Aorta (tissue), 5 donors: Measurements from ENCODE around the gene MPDU1. TPM values are rescaled to one million over a fixed set of nuclear protein-coding genes. Genes with fewer than 3 reads are reported as not detected.

Experiments
- ATAC-seq: fragments of 200-7000 bp; cut with Tn5 transposase; one replicate; pipeline ENCODE4 v1.9.1; 2022; ENCODE audit warnings: moderate library complexity; ENCODE audit not compliant: low FRiP score
- DNase-seq, 2 donors: peaks; one replicate each; pipeline ENCODE4 v3.0.0-alpha.2; 2020
- H3K27ac ChIP-seq, 2 donors: one replicate each; pipeline ENCODE4 v1.5.1; 2013; ENCODE audit warnings: low read length in 2 of 2, mild to moderate bottlenecking in 2 of 2, moderate library complexity in 2 of 2, control low read depth in 1 of 2, inconsistent platforms in 1 of 2, low read depth in 1 of 2
- H3K27me3 ChIP-seq, 2 donors: one replicate each; pipeline ENCODE4 v1.6.1; 2013; ENCODE audit warnings: control low read depth in 1 of 2, low read length in 1 of 2, mild to moderate bottlenecking in 1 of 2, moderate library complexity in 1 of 2; ENCODE audit not compliant: insufficient read depth in 2 of 2, control insufficient read depth in 1 of 2
- H3K36me3 ChIP-seq, 2 donors: one replicate each; pipeline ENCODE4 v1.6.1; 2013; ENCODE audit warnings: control low read depth in 1 of 2, low read length in 1 of 2, mild to moderate bottlenecking in 1 of 2; ENCODE audit not compliant: insufficient read depth in 2 of 2, control insufficient read depth in 1 of 2
- H3K4me1 ChIP-seq, 2 donors: one replicate each; pipeline ENCODE4 v1.6.1; 2013; ENCODE audit warnings: low read length in 2 of 2, control low read depth in 1 of 2, mild to moderate bottlenecking in 1 of 2, moderate library complexity in 1 of 2; ENCODE audit not compliant: insufficient read depth in 2 of 2, control insufficient read depth in 1 of 2
- H3K4me3 ChIP-seq, 2 donors: one replicate each; pipeline ENCODE4 v1.5.1; 2013; ENCODE audit warnings: low read length in 2 of 2, control low read depth in 1 of 2, mild to moderate bottlenecking in 1 of 2
- H3K9me3 ChIP-seq: one replicate; pipeline ENCODE4 v1.6.1; 2013; ENCODE audit warnings: mild to moderate bottlenecking, low read length; ENCODE audit not compliant: control insufficient read depth
- WGBS, 2 donors: extraction: QIAGEN DNeasy Blood & Tissue Kit; methylation state at CpG; one replicate each; pipeline ENCODE4 v1.1.7; 2013; 5-methylcytosine and 5-hydroxymethylcytosine counted together
- intact Hi-C, 2 donors: fragments of 100-400 bp; cut with DNase I; formaldehyde crosslinking; loops; one replicate each; pipeline versions ENCODE4 v1.14.2 to v1.15.0; 2022
- polyA plus RNA-seq, 2 donors: library from polyadenylated mRNA; stranded (reverse); fragments of 200-250 nt; gene quantifications; one replicate each; pipeline ENCODE4 v1.2.3, GENCODE V29; 2013
- total RNA-seq, 2 donors: library from RNA; stranded (reverse); fragmentation: NEBNext Ultra II Directional; extraction: Animal tissue kit (Norgen Biotek cat#: 25700); gene quantifications; one replicate each; pipeline ENCODE4 v1.2.1, GENCODE V29; 2021
- donor health status: healthy with polysubstance abuse.
- donor health status: Bipolar disorder and iron deficiency.
- donor health status: DM: no; HTN: no; CAD: no.
- donor health status: DM: no; HTN: no; CAD: no.
- donor health status: DM: yes; HTN: yes; CAD: no.

The MPDU1 gene
- total and polyA plus RNA-seq, 4 donors, result 12.0 to 24.7 (median 21.1) TPM

DNA sequence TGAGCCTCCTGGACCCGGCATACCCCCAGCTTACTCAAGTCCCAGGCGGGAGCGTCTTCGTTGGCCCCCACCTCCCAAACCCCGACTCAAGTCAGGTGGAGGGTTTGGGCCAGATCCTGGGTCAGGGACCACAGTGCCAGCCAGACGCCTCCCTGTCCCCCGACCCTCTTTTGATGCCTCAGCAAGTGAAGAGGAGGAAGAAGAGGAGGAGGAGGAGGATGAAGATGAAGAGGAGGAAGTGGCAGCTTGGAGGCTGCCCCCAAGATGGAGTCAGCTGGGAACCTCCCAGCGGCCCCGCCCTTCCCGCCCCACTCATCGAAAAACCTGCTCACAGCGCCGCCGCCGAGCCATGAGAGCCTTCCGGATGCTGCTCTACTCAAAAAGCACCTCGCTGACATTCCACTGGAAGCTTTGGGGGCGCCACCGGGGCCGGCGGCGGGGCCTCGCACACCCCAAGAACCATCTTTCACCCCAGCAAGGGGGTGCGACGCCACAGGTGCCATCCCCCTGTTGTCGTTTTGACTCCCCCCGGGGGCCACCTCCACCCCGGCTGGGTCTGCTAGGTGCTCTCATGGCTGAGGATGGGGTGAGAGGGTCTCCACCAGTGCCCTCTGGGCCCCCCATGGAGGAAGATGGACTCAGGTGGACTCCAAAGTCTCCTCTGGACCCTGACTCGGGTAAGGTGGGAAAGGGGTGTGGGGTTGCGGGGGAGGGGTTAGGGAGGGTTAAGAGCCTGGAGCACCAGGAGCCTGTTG lies 20.4 kb upstream of the MPDU1 start:
- H3K27me3 ChIP-seq, result no peaks in the 10 kb centered on the region
- ATAC-seq, result no peak
- DNase-seq, result no peak
- H3K4me3 ChIP-seq, result no peak overlapping the region
- intact Hi-C loops, result loop anchor here in 1 of 2 donors (10.0 kb wide), 1 partner anchor 208 kb away; the partner anchor contains the start of genes KCTD11 and TMEM95
- no peaks in the 10 kb centered on the region for H3K9me3 ChIP-seq
- H3K36me3 ChIP-seq, result peaks cover 0 to 6% of the 10 kb centered on the region in 2 donors
- H3K4me1 ChIP-seq, result no peaks in the 10 kb centered on the region
- H3K27ac ChIP-seq, result no peak overlapping the region
- 88 to 91% methylated on average over 30 of the region's 30 CpGs for WGBS, 2 donors

DNA sequence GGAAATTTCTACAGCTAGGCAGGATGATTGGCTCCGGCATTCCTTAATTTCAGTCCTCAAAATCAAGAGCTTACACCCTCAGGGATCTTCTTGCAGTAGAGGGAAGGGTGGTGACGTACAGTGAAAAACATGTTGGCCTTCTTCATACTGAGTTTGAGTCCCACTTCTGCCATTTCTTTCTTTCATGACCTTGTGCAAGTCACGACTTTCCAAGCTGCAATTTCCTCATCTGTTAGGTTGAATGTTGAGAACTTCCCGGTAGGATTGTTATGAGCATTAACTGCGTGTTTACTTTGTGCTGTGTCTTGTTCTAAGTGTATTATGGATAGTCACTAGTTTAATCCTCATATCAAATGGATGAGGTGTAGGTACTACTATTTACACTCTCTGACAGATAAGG lies 14.1 kb upstream of the MPDU1 start:
- no peaks in the 10 kb centered on the region for H3K27me3 ChIP-seq
- no peaks in the 10 kb centered on the region for H3K9me3 ChIP-seq
- peaks cover 0 to 9% of the 10 kb centered on the region in 2 donors for H3K36me3 ChIP-seq
- DNase-seq, result no peak
- H3K27ac ChIP-seq, result no peak overlapping the region
- no peak overlapping the region for H3K4me3 ChIP-seq
- H3K4me1 ChIP-seq, result no peaks in the 10 kb centered on the region
- 82 to 83% methylated on average over 5 of the region's 5 CpGs for WGBS, 2 donors
- intact Hi-C loops, result loop anchor here in 1 of 2 donors (10.0 kb wide), 1 partner anchor 215 kb away; the partner anchor contains the start of genes KCTD11 and TMEM95
- no peak for ATAC-seq

DNA sequence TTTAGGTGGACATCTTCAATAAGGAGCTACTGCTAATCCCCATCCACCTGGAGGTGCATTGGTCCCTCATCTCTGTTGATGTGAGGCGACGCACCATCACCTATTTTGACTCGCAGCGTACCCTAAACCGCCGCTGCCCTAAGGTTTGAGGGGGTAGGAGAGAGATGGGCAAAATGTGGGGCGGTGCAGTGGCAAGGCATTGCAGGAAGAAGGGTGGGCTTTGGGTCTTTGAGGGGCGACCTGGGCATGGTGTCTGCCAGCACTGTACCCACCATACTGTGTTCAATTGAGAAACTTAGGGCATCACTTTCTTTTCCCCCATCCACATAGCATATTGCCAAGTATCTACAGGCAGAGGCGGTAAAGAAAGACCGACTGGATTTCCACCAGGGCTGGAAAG lies 13.3 kb upstream of the MPDU1 start:
- WGBS, 2 donors, result 91 to 93% methylated on average over 10 of the region's 10 CpGs
- Histone ChIP-seq H3K9me3 (no peaks in the 10 kb centered on the region), H3K4me3 (no peak overlapping the region), H3K27ac (no peak overlapping the region), H3K4me1 (no peaks in the 10 kb centered on the region), H3K36me3 (peaks cover 0 to 15% of the 10 kb centered on the region in 2 donors), H3K27me3 (no peaks in the 10 kb centered on the region)
- ATAC-seq, result no peak
- intact Hi-C loops, result loop anchor here in 1 of 2 donors (5.0 kb wide), 2 partner anchors 117 to 582 kb away; partner anchors contain the start of genes PER1, TP53 and WRAP53
- no peak for DNase-seq

DNA sequence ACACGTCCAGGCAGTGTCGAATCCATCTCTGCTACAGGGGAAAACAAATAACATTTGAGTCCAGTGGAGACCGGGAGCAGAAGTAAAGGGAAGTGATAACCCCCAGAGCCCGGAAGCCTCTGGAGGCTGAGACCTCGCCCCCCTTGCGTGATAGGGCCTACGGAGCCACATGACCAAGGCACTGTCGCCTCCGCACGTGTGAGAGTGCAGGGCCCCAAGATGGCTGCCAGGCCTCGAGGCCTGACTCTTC lies 11.4 kb upstream of the MPDU1 start:
- Histone ChIP-seq H3K36me3 (peaks cover 0 to 16% of the 10 kb centered on the region in 2 donors), H3K4me3 (peak overlapping the region; percentile 16 to 38)

DNA sequence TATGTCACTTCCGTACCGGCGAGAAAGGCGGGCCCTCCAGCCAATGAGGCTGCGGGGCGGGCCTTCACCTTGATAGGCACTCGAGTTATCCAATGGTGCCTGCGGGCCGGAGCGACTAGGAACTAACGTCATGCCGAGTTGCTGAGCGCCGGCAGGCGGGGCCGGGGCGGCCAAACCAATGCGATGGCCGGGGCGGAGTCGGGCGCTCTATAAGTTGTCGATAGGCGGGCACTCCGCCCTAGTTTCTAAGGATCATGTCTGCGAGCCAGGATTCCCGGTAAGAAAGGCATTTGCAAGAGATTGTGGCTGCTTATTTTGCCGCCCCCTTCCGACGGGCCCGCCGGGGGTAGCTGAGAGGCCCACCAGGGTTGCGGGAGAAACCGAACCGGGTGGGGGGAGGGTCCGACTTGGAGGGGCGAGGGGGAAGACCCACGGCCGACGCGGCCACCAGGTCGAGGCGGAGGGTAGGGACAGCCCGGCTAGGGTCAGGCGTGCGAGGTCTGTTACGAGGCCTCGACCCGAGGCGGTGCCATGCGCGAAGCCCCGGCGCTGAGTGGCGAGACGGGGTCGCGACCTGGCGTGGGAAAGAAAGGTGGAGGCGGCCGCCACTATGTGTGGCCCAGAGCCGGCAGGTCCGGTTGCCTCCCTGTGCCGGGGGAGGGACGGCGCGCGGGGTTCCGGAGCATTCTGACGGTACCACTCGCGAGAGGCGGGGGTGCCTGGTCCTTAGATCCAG lies 10.9 kb upstream of the MPDU1 start:
- intact Hi-C loops, result loop anchor here in 1 of 2 donors (5.0 kb wide), 2 partner anchors 115 to 580 kb away; partner anchors contain the start of genes PER1, TP53 and WRAP53
- peak overlapping the region; percentile 68 to 90 for H3K4me3 ChIP-seq
- peak overlapping the region; percentile 71 to 86 for H3K27ac ChIP-seq
- H3K36me3 ChIP-seq, result peaks cover 0 to 15% of the 10 kb centered on the region in 2 donors
- DNase-seq (peak; percentile 85 to 99), ATAC-seq (peak; percentile 97)
- no peaks in the 10 kb centered on the region for H3K9me3 ChIP-seq
- 1% methylated on average over 70 to 73 of the region's 73 CpGs for WGBS, 2 donors
- H3K4me1 ChIP-seq, result no peaks in the 10 kb centered on the region
- H3K27me3 ChIP-seq, result no peaks in the 10 kb centered on the region

More for the DNA sequence above, 11.4 kb upstream of the MPDU1 start:
- Histone ChIP-seq H3K4me1 (no peaks in the 10 kb centered on the region), H3K9me3 (no peaks in the 10 kb centered on the region), H3K27me3 (no peaks in the 10 kb centered on the region), H3K27ac (peak overlapping the region; percentile 23 to 92)
- DNase-seq (peak in 1 of 2 donors; percentile 99), ATAC-seq (no peak)
- 1% methylated on average over 11 of the region's 11 CpGs for WGBS, 2 donors
- intact Hi-C loops, result loop anchor here in 1 of 2 donors (5.0 kb wide), 2 partner anchors 115 to 580 kb away; partner anchors contain the start of genes PER1, TP53 and WRAP53

DNA sequence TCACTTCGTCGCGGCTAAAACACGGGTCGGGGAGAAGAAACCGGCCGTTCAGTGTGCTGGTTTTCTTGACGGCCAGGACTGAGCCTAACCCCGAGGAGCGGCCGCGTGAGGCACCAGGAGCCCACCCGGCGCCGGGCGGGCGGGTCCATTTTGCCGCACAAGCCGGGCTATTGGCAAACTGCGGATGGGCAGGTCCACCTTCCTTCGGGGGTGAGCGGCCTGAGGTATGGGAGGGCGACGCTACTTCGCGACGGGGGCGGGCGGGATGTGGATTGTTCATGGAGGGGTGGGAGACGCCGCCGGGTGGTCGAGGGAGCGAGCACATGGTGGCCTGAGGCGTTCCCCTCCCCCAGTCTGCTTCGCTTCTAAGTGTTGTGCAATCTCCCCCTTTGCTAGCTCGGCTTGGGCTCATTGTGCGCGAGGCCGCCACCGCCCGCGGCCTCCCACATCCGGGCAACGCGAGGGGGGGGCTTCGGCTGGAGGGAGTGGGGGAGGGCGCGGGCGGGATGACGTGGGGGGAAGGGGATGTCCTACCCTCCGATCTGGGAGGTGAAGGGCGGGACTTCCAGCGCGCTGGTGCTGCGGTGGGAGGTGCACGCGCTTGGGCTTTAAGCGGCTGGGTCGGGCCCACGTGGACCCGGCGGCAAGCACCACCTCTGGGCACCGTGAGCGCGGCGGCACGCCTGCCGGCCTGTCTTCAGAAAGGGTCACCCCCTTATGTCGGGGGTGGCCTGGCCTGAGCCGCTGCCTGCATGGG lies 10.2 kb upstream of the MPDU1 start:
- 0 to 1% methylated on average over 63 to 71 of the region's 71 CpGs for WGBS, 2 donors
- Histone ChIP-seq H3K4me1 (no peaks in the 10 kb centered on the region), H3K36me3 (peaks cover 0 to 19% of the 10 kb centered on the region in 2 donors), H3K9me3 (no peaks in the 10 kb centered on the region), H3K27me3 (no peaks in the 10 kb centered on the region), H3K4me3 (peak overlapping the region; percentile 68 to 90), H3K27ac (peak overlapping the region; percentile 71 to 86)
- DNase-seq, result peak; percentile 95 to 96
- intact Hi-C loops, result loop anchor here in 1 of 2 donors (5.0 kb wide), 2 partner anchors 114 to 579 kb away; partner anchors contain the start of genes PER1, TP53 and WRAP53
- peak; percentile 91 for ATAC-seq

DNA sequence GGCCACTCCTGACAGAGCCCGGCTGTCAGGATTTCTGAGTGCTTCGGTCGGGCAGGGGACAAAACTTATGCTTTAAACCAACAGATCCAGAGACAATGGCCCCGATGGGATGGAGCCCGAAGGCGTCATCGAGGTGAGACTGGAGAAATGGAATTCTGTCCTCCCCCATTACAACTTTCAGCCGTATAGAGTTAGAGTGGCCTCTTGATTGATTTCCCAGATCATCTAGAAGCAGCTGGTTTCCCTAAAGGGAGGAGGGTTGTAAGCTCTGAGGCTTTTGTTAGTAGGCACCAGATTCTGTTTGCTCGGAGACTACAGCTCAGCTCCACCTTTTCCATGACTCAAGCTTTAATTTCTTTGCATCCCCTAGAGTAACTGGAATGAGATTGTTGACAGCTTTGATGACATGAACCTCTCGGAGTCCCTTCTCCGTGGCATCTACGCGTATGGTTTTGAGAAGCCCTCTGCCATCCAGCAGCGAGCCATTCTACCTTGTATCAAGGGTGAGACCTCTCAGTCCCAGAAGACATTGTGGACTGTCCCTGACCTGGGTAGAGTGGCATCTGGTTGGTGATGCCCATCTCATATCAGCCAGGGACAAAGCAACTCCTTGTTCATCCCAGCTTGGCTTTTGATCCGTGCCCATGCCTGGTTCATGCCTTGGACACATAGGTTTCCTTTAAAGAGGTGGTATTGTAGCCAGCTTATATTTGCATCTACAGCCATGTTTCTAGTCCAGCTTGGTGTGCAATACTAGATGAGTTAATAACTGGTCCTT lies 9.3 kb upstream of the MPDU1 start:
- 21 to 22% methylated on average over 14 to 15 of the region's 15 CpGs for WGBS, 2 donors
- H3K27me3 ChIP-seq, result no peaks in the 10 kb centered on the region
- no peak for DNase-seq
- H3K4me1 ChIP-seq, result no peaks in the 10 kb centered on the region
- H3K9me3 ChIP-seq, result no peaks in the 10 kb centered on the region
- peak overlapping the region in 1 of 2 donors; percentile 12 for H3K27ac ChIP-seq
- H3K36me3 ChIP-seq, result peaks cover 0 to 19% of the 10 kb centered on the region in 2 donors
- intact Hi-C loops, result loop anchor here in 1 of 2 donors (5.0 kb wide), 2 partner anchors 113 to 578 kb away; partner anchors contain the start of genes PER1, TP53 and WRAP53
- H3K4me3 ChIP-seq, result peak overlapping the region in 1 of 2 donors; percentile 45
- ATAC-seq, result no peak
